HG03103 (cell line): Measurements from ENCODE around the gene FYB1.
A peak's percentile ranks its signal among the peaks of the same experiment; 100 is the strongest.

ENCODE experiments used
- ATAC-seq: cut with Tn5 transposase; IDR thresholded peaks from one replicate; pipeline ENCODE4 v1.9.1; 2021; ENCODE audit warnings: low read depth; ENCODE audit not compliant: unreplicated experiment

Gene FYB1

GRCh38 chr5:39099831-39100230 lies 119.5 kb downstream of the FYB1 start:
- ATAC-seq: no peak

- no peak for ATAC-seq
Measured at GRCh38 chr5:39093352-39093751, 126.0 kb downstream of the FYB1 start.

- ATAC-seq: no peak
Measured at GRCh38 chr5:39092581-39093351, 126.6 kb downstream of the FYB1 start.

- no peak for ATAC-seq
Measured at GRCh38 chr5:39091940-39092580, 127.3 kb downstream of the FYB1 start.

- ATAC-seq: no peak
Measured at GRCh38 chr5:39083968-39084367, 135.4 kb downstream of the FYB1 start.

- ATAC-seq: no peak
Measured at GRCh38 chr5:39082995-39083394, 136.4 kb downstream of the FYB1 start.

GRCh38 chr5:39080597-39081204 lies 138.7 kb downstream of the FYB1 start:
- ATAC-seq: no peak

GRCh38 chr5:39080168-39080567 lies 139.2 kb downstream of the FYB1 start:
- no peak for ATAC-seq

- no peak for ATAC-seq
Measured at GRCh38 chr5:39079147-39079546, 140.2 kb downstream of the FYB1 start.

- no peak for ATAC-seq
Measured at GRCh38 chr5:39076757-39077728, 142.3 kb downstream of the FYB1 start.

GRCh38 chr5:39076101-39076756 lies 143.1 kb downstream of the FYB1 start:
- ATAC-seq: no peak

GRCh38 chr5:39074017-39074814 lies 145.1 kb downstream of the FYB1 start, which contains the start of gene RICTOR:
Gene RICTOR, minus strand, starts transcription at chr5:39074399. Its CDS starts 22 bp downstream, at chr5:39074377.
- peak; percentile 61 for ATAC-seq

- ATAC-seq: peak; percentile 27
Measured at GRCh38 chr5:39073767-39074016, 145.7 kb downstream of the FYB1 start.

- ATAC-seq: peak; percentile 35
Measured at GRCh38 chr5:39072925-39073766, 146.2 kb downstream of the FYB1 start.

- ATAC-seq: no peak
Measured at GRCh38 chr5:39068099-39068498, 151.3 kb downstream of the FYB1 start.

GRCh38 chr5:39064450-39064849 lies 154.9 kb downstream of the FYB1 start:
- no peak for ATAC-seq

- no peak for ATAC-seq
Measured at GRCh38 chr5:39063037-39063436, 156.3 kb downstream of the FYB1 start.

- ATAC-seq: no peak
Measured at GRCh38 chr5:39062530-39062929, 156.8 kb downstream of the FYB1 start.

GRCh38 chr5:39062104-39062503 lies 157.3 kb downstream of the FYB1 start:
- ATAC-seq: no peak
